Smooth muscle cell (in vitro differentiated cells): ENCODE measurements around the gene CELSR1. TPM values are rescaled to one million over a fixed set of nuclear protein-coding genes. Genes with fewer than 3 reads are reported as not detected.

ENCODE experiments used
- DNase-seq: peaks from one replicate; lab custom pipeline; 2025; ENCODE audit not compliant: unreplicated experiment; lab: John Stamatoyannopoulos, UW
- H2AFZ ChIP-seq: fragments of 200-600 bp; sonication (generic); 2 replicates; pipeline ENCODE4 v1.6.0; 2016; ENCODE audit warnings: antibody characterized with exemption, low read depth, mild to moderate bottlenecking
- H3F3A ChIP-seq: fragments of 200-600 bp; sonication (generic); 2 replicates; pipeline ENCODE4 v1.6.0; 2017; ENCODE audit warnings: antibody characterized with exemption, low read depth
- H3K27ac ChIP-seq: fragments of 200-600 bp; sonication (generic); 2 replicates; pipeline ENCODE4 v1.5.1; 2016; ENCODE audit warnings: low read depth, mild to moderate bottlenecking
- H3K27me3 ChIP-seq: fragments of 200-600 bp; sonication (generic); 2 replicates; pipeline ENCODE4 v1.6.1; 2016; ENCODE audit warnings: low read depth, mild to moderate bottlenecking
- H3K36me3 ChIP-seq: fragments of 200-600 bp; sonication (generic); 2 replicates; pipeline ENCODE4 v1.5.1; 2016; ENCODE audit warnings: low read depth
- H3K4me1 ChIP-seq: fragments of 200-600 bp; sonication (generic); 2 replicates; pipeline ENCODE4 v1.5.1; 2016; ENCODE audit warnings: low read depth
- H3K4me2 ChIP-seq: fragments of 200-600 bp; sonication (generic); 2 replicates; pipeline ENCODE4 v1.6.0; 2016; ENCODE audit warnings: mild to moderate bottlenecking
- H3K4me3 ChIP-seq: fragments of 200-600 bp; sonication (generic); 2 replicates; pipeline ENCODE4 v1.5.1; 2016; ENCODE audit warnings: mild to moderate bottlenecking
- H3K79me2 ChIP-seq: fragments of 200-600 bp; sonication (generic); 2 replicates; pipeline ENCODE4 v1.6.0; 2016; ENCODE audit warnings: low read depth, mild to moderate bottlenecking
- H3K9ac ChIP-seq: fragments of 200-600 bp; sonication (generic); 2 replicates; pipeline ENCODE4 v1.6.0; 2016; ENCODE audit warnings: low read depth
- H3K9me3 ChIP-seq: fragments of 200-600 bp; sonication (generic); replicated peaks from 2 replicates; pipeline ENCODE4 v1.5.1; 2016; ENCODE audit warnings: low read depth
- H4K20me1 ChIP-seq: fragments of 200-600 bp; sonication (generic); 2 replicates; pipeline ENCODE4 v1.6.0; 2016; ENCODE audit warnings: low read depth
- WGBS: methylation state at CpG from one replicate; pipeline ENCODE4 v1.1.7; 2016; ENCODE audit warnings: low lambda C conversion rate; 5-methylcytosine and 5-hydroxymethylcytosine counted together
- polyA plus RNA-seq: library from polyadenylated mRNA; unstranded; fragments of >200 nt; fragmentation: Nextera tagmentation; extraction: Ambion mirVana; gene quantifications from 2 replicates; pipeline ENCODE4 v1.2.1, GENCODE V29; 2016
- total RNA-seq: library from RNA; depleted of rRNA; stranded (reverse); fragments of >200 nt; gene quantifications from 2 replicates; pipeline ENCODE4 v1.2.3, GENCODE V29; 2014
- TF ChIP-seq, protein P1 (sequence below): fragments of 200-600 bp; sonication (generic); IDR thresholded peaks from 2 replicates; pipeline ENCODE4 v1.5.1; 2017; ENCODE audit warnings: borderline replicate concordance, mild to moderate bottlenecking, antibody characterized with exemption; ENCODE audit not compliant: insufficient read depth, poor library complexity, severe bottlenecking

The CELSR1 gene
- total and polyA plus RNA-seq, 2 experiments from 2014 or later: 3.6 to 15.2 TPM

DNA sequence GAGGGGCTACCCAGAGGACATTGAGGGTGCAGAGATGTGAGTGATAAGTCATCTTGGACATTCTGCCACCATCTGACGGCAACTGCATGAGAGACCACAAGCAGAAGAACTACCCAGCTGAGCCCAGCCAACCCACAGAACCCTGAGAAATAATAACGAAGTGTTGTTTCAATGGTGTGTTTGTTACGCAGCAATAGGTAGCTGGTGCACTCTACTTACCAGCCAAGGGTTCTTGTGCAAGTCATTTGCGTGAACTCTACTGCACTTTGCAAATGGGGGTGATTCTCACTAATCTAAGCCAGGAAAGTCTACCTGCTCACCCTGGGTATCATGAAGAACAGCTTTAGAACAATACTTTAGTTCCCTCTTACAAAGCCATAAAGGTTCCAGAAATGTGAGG lies 15.8 kb upstream of the CELSR1 start:
- WGBS: 100% methylated on average over 4 of the region's 4 CpGs
- H3K27me3 ChIP-seq: no peaks in the 10 kb centered on the region
- no peak overlapping the region for H2AFZ ChIP-seq
- no peak overlapping the region for H3K9ac ChIP-seq
- H3K79me2 ChIP-seq: no peaks in the 10 kb centered on the region
- no peaks in the 10 kb centered on the region for H4K20me1 ChIP-seq
- H3F3A ChIP-seq: peaks cover 6% of the 10 kb centered on the region
- no peaks in the 10 kb centered on the region for H3K9me3 ChIP-seq
- H3K27ac ChIP-seq: no peak overlapping the region
- H3K4me1 ChIP-seq: no peaks in the 10 kb centered on the region
- TF ChIP-seq, protein P1, sequence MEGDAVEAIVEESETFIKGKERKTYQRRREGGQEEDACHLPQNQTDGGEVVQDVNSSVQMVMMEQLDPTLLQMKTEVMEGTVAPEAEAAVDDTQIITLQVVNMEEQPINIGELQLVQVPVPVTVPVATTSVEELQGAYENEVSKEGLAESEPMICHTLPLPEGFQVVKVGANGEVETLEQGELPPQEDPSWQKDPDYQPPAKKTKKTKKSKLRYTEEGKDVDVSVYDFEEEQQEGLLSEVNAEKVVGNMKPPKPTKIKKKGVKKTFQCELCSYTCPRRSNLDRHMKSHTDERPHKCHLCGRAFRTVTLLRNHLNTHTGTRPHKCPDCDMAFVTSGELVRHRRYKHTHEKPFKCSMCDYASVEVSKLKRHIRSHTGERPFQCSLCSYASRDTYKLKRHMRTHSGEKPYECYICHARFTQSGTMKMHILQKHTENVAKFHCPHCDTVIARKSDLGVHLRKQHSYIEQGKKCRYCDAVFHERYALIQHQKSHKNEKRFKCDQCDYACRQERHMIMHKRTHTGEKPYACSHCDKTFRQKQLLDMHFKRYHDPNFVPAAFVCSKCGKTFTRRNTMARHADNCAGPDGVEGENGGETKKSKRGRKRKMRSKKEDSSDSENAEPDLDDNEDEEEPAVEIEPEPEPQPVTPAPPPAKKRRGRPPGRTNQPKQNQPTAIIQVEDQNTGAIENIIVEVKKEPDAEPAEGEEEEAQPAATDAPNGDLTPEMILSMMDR: no peak
- no peak overlapping the region for H3K4me2 ChIP-seq
- no peaks in the 10 kb centered on the region for H3K36me3 ChIP-seq
- H3K4me3 ChIP-seq: no peak overlapping the region
- DNase-seq: no peak

DNA sequence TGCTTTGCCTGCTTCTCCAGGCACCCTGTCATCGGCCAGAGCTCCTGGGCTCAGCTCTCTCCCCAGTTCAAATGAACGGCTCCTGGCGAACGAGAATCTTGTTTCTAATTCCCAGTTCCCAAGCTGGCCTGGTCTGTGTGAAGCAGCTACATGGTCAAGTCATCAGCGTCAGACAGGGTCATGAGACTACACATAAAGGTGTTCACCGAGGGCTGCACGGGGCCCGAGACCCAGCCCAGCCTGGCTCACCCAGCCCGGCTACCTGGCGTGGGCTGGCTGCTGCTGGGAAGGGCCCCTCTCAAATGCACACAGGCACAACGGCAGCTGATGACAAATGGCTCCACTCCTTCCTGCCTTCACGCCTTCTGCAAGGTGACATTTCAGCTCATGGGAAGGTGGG lies 14.6 kb upstream of the CELSR1 start:
- whole genome bisulfite sequencing: 90% methylated on average over 12 of the region's 12 CpGs
- H3K36me3 ChIP-seq: no peaks in the 10 kb centered on the region

DNA sequence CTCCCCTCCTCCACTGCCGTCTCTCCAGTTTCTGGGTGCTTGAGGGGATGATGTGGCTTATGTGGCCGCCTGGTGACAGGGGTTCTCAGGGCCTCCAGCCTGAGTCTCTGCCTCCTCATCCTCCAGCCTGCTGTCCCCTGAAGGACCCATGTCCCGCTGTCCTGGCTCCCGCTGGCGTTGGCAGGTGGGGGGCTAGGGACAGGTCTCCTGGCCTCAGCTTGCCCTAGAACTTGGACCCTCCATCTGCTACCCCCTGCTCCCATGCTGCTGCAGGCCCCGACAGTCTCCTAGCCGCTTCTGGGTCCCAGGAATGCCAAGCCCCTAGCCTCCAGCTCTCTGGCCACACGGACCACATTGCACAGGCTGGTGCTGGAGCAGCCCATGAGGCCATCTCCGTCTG lies 13.9 kb upstream of the CELSR1 start:
- no peaks in the 10 kb centered on the region for H3K9me3 ChIP-seq
- H2AFZ ChIP-seq: no peak overlapping the region
- H3K79me2 ChIP-seq: no peaks in the 10 kb centered on the region
- H3K4me3 ChIP-seq: no peak overlapping the region
- TF ChIP-seq, protein P1: no peak
- peaks cover 15% of the 10 kb centered on the region for H3F3A ChIP-seq
- WGBS: 86% methylated on average over 9 of the region's 9 CpGs
- H3K27ac ChIP-seq: no peak overlapping the region
- H3K9ac ChIP-seq: no peak overlapping the region
- no peaks in the 10 kb centered on the region for H3K36me3 ChIP-seq
- no peak overlapping the region for H3K4me2 ChIP-seq
- DNase-seq: no peak
- peaks cover 14% of the 10 kb centered on the region for H3K4me1 ChIP-seq
- H3K27me3 ChIP-seq: no peaks in the 10 kb centered on the region
- no peaks in the 10 kb centered on the region for H4K20me1 ChIP-seq

More for the DNA sequence above, 14.6 kb upstream of the CELSR1 start:
- Histone ChIP-seq H3K4me1 (peaks cover 9% of the 10 kb centered on the region), H4K20me1 (no peaks in the 10 kb centered on the region), H3K9ac (no peak overlapping the region), H2AFZ (no peak overlapping the region), H3K4me3 (no peak overlapping the region), H3K27ac (no peak overlapping the region), H3F3A (peaks cover 11% of the 10 kb centered on the region), H3K4me2 (no peak overlapping the region), H3K9me3 (no peaks in the 10 kb centered on the region), H3K79me2 (no peaks in the 10 kb centered on the region), H3K27me3 (no peaks in the 10 kb centered on the region)
- TF ChIP-seq, protein P1: no peak
- no peak for DNase-seq

DNA sequence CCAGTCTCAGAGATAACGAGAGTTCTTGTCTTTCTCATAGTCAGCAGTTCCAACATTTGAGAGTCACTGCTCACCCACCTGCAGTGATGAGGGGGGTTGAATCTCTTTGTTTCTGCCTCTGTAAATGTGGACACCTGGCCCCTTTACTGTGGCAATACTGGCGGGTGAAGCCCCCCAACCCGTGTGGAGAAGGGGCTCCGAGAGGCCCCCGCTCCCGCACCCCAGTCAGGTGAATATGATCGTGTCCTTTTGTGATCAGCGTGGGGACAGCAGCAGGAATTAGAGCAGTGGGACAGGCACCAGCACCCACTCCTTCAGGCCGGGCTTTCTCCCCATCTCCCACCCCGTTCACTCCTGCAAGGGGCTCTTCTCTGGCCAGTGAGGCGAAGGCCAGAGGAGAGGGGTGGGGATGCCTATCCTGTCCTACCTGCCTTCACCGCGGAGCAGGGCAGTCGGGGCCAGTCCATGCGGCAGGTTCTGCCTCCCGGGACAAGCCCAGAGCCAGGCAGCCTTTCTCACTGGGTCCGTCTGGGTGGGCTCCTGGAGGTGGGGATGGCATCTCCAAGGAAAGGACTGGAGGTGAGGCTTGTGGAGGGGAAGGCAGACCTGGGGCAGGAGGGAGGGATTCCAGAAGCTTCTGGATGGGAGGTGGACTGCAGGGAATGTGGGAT lies 12.7 kb upstream of the CELSR1 start:
- TF ChIP-seq, protein P1: no peak
- Histone ChIP-seq H4K20me1 (no peaks in the 10 kb centered on the region), H3K4me2 (no peak overlapping the region), H3K36me3 (no peaks in the 10 kb centered on the region), H3K9ac (no peak overlapping the region), H3K27ac (no peak overlapping the region), H3K9me3 (no peaks in the 10 kb centered on the region), H3K79me2 (no peaks in the 10 kb centered on the region), H3K27me3 (no peaks in the 10 kb centered on the region), H3K4me3 (no peak overlapping the region), H3F3A (peaks cover 21% of the 10 kb centered on the region), H3K4me1 (peaks cover 14% of the 10 kb centered on the region), H2AFZ (no peak overlapping the region)
- 91% methylated on average over 17 of the region's 17 CpGs for WGBS
- DNase-seq: no peak
